22Rv1 (cell line): Measurements from ENCODE around the gene SH3BP5L.

Source experiments
- CTCF ChIP-seq: fragments of 450-650 bp; IDR thresholded peaks from 2 replicates; pipeline ENCODE4 v1.5.1; 2017; ENCODE audit warnings: mild to moderate bottlenecking
- ZFX ChIP-seq: fragments of 450-650 bp; IDR thresholded peaks from 2 replicates; pipeline ENCODE4 v1.6.1; 2017; ENCODE audit warnings: antibody characterized with exemption, borderline replicate concordance

GRCh38 chr1:248834343-248834940 is 8.7 kb upstream of the SH3BP5L start:
- TF ChIP-seq CTCF, result no peak
- no peak for TF ChIP-seq ZFX
